Measurements from ENCODE around the gene MYOZ3.

The MYOZ3 gene

GRCh38 chr5:150661086-150661485 is at the start of gene MYOZ3:
MYOZ3 (plus strand) TSS chr5:150661251; CDS start chr5:150662942, 1,691 bp downstream.
- no peak for DNase-seq

- peak; percentile 86 for DNase-seq
Observed at GRCh38 chr5:150612405-150612804, 48.6 kb upstream of the MYOZ3 start.

- no peak for DNase-seq
Observed at GRCh38 chr5:150612905-150613670, 48.0 kb upstream of the MYOZ3 start.

- DNase-seq, result no peak
Observed at GRCh38 chr5:150613991-150614660, 46.9 kb upstream of the MYOZ3 start.

- no peak for DNase-seq
Observed at GRCh38 chr5:150614661-150615060, 46.4 kb upstream of the MYOZ3 start.

GRCh38 chr5:150615141-150615699 is 45.8 kb upstream of the MYOZ3 start:
- DNase-seq, result no peak

GRCh38 chr5:150616024-150616470 is 45.0 kb upstream of the MYOZ3 start:
- peak; percentile 47 for DNase-seq

GRCh38 chr5:150616506-150616905 is 44.5 kb upstream of the MYOZ3 start:
- no peak for DNase-seq

GRCh38 chr5:150618163-150618562 is 42.9 kb upstream of the MYOZ3 start:
- no peak for DNase-seq

- no peak for DNase-seq
Observed at GRCh38 chr5:150618588-150619281, 42.3 kb upstream of the MYOZ3 start.

- no peak for DNase-seq
Observed at GRCh38 chr5:150619359-150620230, 41.5 kb upstream of the MYOZ3 start.

GRCh38 chr5:150621301-150621700 is 39.8 kb upstream of the MYOZ3 start:
- DNase-seq, result no peak

GRCh38 chr5:150622157-150622556 is 38.9 kb upstream of the MYOZ3 start:
- no peak for DNase-seq

- DNase-seq, result no peak
Observed at GRCh38 chr5:150623152-150623877, 37.7 kb upstream of the MYOZ3 start.

- no peak for DNase-seq
Observed at GRCh38 chr5:150623878-150624216, 37.2 kb upstream of the MYOZ3 start.

GRCh38 chr5:150624334-150625163 is 36.5 kb upstream of the MYOZ3 start:
- no peak for DNase-seq

- no peak for DNase-seq
Observed at GRCh38 chr5:150625164-150625535, 35.9 kb upstream of the MYOZ3 start.

GRCh38 chr5:150625831-150626746 is 35.0 kb upstream of the MYOZ3 start:
- DNase-seq, result no peak

- DNase-seq, result no peak
Observed at GRCh38 chr5:150626853-150627276, 34.2 kb upstream of the MYOZ3 start.
